CD1c-positive myeloid dendritic cell (primary cell): Measurements from ENCODE around the gene C19orf25.
"Not testable (repeated sequence)": the region's sequence is repeated elsewhere in the genome, so short reads cannot be mapped to it uniquely, and the experiment has no call there.

Experiments
- DNase-seq: peaks from one replicate; pipeline ENCODE4 v3.0.0-alpha.2; 2016; ENCODE audit errors: extremely low spot score

C19orf25 gene

DNA sequence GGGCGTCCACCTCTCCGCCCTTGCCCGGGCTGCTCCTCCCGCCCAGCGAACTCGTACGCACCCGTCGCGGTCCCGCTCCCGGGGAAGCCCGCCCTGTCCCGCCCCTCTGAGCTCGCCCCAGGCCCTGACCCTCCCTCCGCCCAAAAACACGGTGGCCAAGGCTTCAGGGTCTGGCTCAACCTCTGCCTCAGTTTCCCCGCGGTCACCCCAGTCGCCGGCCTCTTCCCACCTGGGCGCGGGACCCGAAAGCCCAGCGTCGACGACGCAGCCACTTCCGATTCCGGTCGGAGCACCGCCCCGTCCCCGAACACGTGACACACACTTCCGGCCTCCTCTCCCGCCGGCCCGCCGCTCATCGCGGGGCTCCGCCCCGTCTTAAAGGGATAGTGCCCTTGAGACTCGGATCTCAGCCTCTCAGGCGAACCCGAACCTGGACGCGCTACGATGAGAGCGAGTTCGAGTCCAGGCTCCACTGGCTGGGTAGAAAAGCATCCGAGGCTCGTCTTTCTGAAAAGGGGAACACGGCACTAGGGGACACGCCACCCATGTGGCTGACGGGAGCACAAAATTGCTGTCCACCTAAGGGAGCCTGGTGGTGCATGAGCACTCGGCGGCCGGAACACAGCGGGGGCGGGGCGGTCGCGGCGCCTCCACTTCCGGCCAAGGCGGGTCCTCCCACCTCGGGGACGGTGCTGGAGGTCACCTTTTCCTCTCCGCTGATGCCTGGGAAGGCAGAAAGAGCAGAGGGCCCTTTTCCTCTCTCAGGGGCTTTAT lies at the start of gene C19orf25:
Gene C19orf25 (minus strand): TSS at position 282 of the 774 bp plus-strand sequence. CDS start 312 bp downstream, outside the sequence.
- peak; percentile 97 for DNase-seq

DNA sequence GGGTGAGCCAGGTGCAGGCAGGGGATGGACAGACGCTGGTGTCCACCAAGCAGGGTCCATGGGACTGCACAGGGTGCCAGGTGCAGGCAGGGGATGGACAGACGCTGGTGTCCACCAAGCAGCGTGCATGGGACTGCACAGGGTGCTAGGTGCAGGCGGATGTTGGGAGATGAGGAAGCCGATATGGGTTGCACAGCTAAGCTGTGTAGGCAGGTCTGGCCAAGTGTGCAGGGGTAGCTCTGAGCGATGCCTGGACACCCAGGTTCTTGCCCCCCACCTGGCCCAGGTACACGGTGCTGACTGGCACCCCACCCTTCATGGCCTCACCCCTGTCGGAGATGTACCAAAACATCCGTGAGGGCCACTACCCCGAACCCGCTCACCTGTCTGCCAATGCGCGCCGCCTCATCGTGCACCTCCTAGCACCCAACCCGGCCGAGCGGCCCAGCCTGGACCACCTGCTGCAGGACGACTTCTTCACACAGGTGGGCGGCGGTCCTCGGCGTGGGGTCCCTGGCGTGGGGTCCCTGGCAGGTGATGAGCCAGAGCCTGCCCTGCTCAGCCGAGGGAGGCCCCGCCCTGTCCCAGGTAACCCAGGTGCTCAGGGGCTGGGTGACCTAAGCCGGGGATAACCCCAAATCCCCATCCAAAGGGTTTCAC lies 48.8 kb upstream of the C19orf25 start:
- no peak for DNase-seq

GRCh38 chr19:1526979-1527649 lies 48.1 kb upstream of the C19orf25 start:
- no peak for DNase-seq

GRCh38 chr19:1526066-1526778 lies 47.2 kb upstream of the C19orf25 start:
- DNase-seq = no peak

DNA sequence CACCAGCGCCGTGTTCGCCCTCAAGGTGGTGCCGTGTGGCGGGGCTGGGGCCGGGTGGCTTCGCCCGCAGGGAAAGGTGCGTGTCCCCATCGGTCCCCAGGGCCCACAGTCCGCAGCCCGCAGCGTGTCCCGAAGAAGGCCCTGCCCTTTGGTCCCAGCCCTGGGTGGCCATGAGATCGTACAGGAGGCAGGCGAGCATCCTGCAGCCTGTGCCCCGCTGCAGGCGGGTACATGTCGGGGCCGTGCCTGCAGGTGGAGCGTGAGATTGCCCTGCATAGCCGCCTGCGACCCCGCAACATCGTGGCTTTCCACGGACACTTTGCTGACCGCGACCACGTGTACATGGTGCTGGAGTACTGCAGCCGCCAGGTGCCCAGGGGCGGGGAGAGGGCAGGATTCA lies 46.3 kb upstream of the C19orf25 start:
- DNase-seq = no peak

GRCh38 chr19:1524972-1525325 lies 45.9 kb upstream of the C19orf25 start:
- DNase-seq = no peak

GRCh38 chr19:1524287-1524971 lies 45.4 kb upstream of the C19orf25 start:
- no peak for DNase-seq

- DNase-seq = no peak
Measured at GRCh38 chr19:1523412-1524286, 44.6 kb upstream of the C19orf25 start, which contains the start of gene PLK5. Gene PLK5, plus strand, starts transcription at chr19:1524077. Its CDS starts 2,920 bp downstream, at chr19:1526997.

GRCh38 chr19:1522838-1523237 lies 43.8 kb upstream of the C19orf25 start:
- no peak for DNase-seq

- DNase-seq = no peak
Measured at GRCh38 chr19:1522061-1522460, 43.0 kb upstream of the C19orf25 start.

DNA sequence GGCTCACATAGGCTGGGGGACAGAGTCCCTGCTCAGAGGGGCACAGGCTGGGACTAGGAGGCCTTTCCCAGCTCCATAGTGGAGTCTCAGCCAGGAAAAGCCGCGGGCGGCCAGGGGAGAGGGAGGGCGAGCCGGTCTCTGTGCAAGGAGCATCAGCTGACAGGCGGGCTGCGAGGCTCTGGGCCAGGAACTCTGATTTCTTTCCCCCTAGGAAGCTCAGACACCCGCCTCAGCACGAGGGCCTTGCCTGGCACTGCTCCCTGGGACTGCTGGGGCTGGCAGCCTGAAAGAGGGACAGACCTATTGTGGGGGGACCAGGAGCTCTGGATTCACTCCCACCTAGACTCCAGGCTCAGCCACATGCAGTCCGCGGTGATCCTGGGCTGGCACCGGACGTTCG lies 42.6 kb upstream of the C19orf25 start:
- no peak for DNase-seq

GRCh38 chr19:1520203-1520780 lies 41.3 kb upstream of the C19orf25 start:
- no peak for DNase-seq

DNA sequence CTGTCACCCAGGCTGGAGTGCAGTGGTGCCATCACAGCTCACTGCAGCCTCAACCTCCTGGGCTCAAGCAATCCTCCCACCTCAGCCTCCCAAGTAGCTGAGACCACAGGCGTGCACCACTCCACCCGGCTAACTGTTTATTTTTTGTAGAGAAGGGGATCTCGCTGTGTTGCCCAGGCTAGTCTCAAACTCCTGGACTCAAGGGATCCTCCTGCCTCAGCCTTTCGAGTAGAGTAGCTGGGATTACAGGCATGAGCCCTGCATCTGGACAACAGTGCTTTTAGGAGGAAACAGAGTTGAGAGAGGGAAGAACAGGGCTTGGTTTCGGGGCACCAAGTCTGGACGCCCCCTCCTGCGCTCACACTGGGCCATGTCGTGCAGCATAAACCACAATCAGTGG lies 40.8 kb upstream of the C19orf25 start:
- DNase-seq = not testable (repeated sequence)

DNA sequence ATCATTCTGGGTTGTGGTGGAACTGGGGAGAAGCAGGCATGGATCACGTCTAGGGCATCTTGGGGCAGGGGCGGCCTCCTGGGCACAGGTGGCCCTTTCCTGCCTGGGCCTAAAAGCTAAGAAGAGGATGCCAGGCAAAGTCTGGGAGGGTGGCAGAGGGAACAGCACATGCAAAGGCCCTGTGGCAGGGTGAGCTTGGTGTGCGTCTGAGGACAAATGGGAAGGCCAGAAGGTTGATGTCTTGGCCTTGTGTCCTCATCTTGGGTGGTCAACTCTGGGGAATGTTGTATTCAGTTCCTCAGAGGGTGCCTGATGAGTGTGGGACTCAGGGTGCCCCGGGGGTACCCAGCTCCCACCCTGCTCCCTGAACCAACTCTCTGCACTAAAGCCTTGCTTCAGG lies 39.5 kb upstream of the C19orf25 start:
- DNase-seq = no peak

- no peak for DNase-seq
Measured at GRCh38 chr19:1516395-1516753, 37.4 kb upstream of the C19orf25 start.

DNA sequence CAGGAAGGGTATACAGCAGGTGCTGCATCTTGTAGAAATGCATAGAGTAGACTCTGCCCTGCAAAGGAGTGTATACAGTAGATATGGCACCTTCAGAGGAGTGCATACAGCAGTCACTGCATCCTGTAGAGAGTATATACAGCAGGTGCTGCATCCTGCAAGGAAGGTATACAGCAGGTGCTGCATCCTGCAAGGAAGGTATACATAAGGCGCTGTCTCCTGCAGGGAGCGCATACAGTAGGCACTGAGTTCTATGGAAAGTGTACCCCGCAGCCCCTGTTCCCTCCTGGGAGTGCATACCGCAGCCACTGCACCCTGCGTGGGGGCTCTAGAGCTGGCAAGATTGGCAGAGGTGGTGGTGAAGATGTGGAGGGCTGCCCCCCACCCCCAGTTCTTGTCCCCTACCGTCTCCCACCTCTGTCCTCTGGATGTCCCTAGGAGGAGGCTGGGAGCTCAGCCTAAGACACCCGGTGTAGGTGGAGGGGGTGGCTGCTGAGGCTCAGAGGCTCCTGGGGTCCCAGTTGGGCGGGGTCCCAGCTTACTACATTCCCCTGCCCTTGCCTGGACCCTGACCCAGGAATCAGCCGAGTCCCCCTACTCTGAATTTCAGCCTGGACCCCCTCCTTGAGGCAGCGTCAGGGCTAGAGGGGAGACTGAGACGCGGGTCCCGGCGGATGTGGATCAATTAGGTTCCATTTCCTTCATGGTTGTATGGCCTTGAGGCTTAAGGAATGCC lies 36.1 kb upstream of the C19orf25 start:
- DNase-seq = no peak

DNA sequence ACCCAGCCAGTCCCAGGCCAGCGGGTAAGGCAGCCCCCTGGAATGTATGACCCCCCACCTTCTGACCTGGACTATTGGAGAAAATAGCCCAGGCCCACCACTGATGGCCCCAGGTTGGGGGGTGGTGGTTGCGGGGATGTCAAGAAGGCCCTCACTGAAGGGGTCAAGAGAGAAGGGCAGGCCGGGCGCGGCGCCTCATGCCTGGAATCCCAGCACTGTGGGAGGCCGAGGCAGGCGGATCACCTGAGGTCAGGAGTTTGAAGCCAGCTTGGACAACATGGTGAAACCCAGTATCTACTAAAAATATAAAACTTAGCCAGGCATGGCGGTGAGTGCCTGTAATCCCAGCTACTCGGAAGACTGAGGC lies 35.3 kb upstream of the C19orf25 start:
- no peak for DNase-seq

DNA sequence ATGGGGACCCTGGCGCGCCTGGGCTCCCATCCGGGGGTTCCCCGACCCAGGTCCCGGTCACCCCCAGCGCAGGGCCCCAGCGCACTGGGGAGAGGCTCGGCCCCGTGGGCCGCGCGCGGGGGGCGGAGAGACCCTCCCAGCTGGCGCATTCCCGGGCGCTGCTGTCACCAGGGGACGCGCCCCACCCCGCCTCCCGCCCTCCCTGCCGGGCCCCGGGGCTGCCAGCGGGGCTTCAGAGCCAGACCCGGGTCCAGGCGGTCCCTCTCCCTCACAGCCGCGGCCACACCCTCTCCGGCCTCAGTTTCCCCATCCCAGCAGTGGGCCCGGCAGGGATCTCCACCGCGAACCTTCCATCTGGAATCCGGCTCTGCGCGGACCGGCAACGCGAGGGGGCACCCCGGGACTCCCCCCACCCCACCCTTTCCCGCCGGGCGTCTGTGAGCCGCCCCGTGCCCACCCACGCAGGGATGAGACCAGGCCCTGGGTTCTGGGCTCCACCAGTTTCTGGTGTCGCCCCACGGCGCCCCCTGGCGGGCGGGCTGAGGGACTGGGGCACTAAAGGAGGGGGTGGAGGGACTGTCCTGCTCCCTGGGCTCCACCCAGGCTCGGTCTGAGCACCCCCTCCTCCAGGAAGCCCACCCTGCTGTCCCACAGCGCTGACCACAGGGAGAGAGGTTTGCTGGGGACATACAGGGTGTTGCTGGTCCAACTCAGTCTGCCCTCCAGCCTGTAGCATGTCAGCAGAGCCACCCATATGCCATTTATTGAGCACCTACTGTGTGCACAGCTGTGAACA lies 34.7 kb upstream of the C19orf25 start:
- peak; percentile 75 for DNase-seq
